HUDEP-2 (cell line): ENCODE measurements around the gene IL31RA.

ENCODE experiments used
- DNase-seq, 76 experiments: peaks; one replicate each; lab custom pipeline; 2025; ENCODE audit not compliant: unreplicated experiment in 76 of 76; lab: John Stamatoyannopoulos, UW

The IL31RA gene

GRCh38 chr5:55900068-55900467 is 48.9 kb downstream of the IL31RA start:
- no peak for DNase-seq

GRCh38 chr5:55900776-55901175 is 49.6 kb downstream of the IL31RA start:
- DNase-seq: no peak

GRCh38 chr5:55902696-55903095 is 51.5 kb downstream of the IL31RA start:
- no peak for DNase-seq

- peak in 3 of 76 experiments; percentile 2 to 4 (median 2) for DNase-seq
Observed at GRCh38 chr5:55903121-55903701, 52.1 kb downstream of the IL31RA start.

GRCh38 chr5:55904152-55904551 is 53.0 kb downstream of the IL31RA start:
- DNase-seq: no peak

GRCh38 chr5:55905251-55905650 is 54.1 kb downstream of the IL31RA start:
- DNase-seq: no peak

- no peak for DNase-seq
Observed at GRCh38 chr5:55907927-55908326, 56.8 kb downstream of the IL31RA start.

GRCh38 chr5:55908804-55909203 is 57.6 kb downstream of the IL31RA start:
- no peak for DNase-seq

- no peak for DNase-seq
Observed at GRCh38 chr5:55911784-55912653, 60.9 kb downstream of the IL31RA start.

- DNase-seq: no peak
Observed at GRCh38 chr5:55913466-55914413, 62.6 kb downstream of the IL31RA start.

- DNase-seq: no peak
Observed at GRCh38 chr5:55914971-55915370, 63.8 kb downstream of the IL31RA start.

- DNase-seq: no peak
Observed at GRCh38 chr5:55915783-55916182, 64.6 kb downstream of the IL31RA start.

- no peak for DNase-seq
Observed at GRCh38 chr5:55916986-55917385, 65.8 kb downstream of the IL31RA start.

GRCh38 chr5:55917402-55918086 is 66.4 kb downstream of the IL31RA start:
- no peak for DNase-seq

GRCh38 chr5:55918087-55919035 is 67.2 kb downstream of the IL31RA start:
- peak in 2 of 76 experiments; percentile 6 to 7 for DNase-seq

- no peak for DNase-seq
Observed at GRCh38 chr5:55919625-55920024, 68.5 kb downstream of the IL31RA start.

- DNase-seq: peak in 2 of 76 experiments; percentile 6 to 16
Observed at GRCh38 chr5:55920784-55921183, 69.6 kb downstream of the IL31RA start.

GRCh38 chr5:55921617-55922016 is 70.5 kb downstream of the IL31RA start:
- no peak for DNase-seq

GRCh38 chr5:55923177-55923771 is 72.1 kb downstream of the IL31RA start:
- DNase-seq: no peak
